K562 (cell line): ENCODE results near the gene LIF. TPM values are rescaled to one million over a fixed set of nuclear protein-coding genes. Genes with fewer than 3 reads are reported as not detected.

ENCODE experiments used
- ATAC-seq: fragments of 200-7000 bp; cut with Tn5 transposase; 3 replicates; pipeline ENCODE4 v1.9.1; 2020; ENCODE audit warnings: moderate library complexity
- BruUV-seq: library from RNA; stranded (reverse); fragments of 400-500 nt; replicated peaks from 2 replicates; lab custom pipeline; 2021; lab: Mats Ljungman, UMichigan
- CTCF ChIA-PET: fragments of 300-600 bp; formaldehyde crosslinking; extraction: SDS; loops from one replicate; lab custom pipeline; 2021; ENCODE audit warnings: low intra/inter-chr PET ratio; lab: Yijun Ruan, JAX
- POLR2A ChIA-PET: fragments of 300-600, 350-650 bp; sonication (Branson Sonifier 250); formaldehyde crosslinking; extraction: SDS; loops from one replicate; lab custom pipeline; 2021; ENCODE audit warnings: antibody characterized with exemption, inconsistent platforms; lab: Yijun Ruan, JAX
- DNase-seq, 4 experiments: peaks; one replicate each; pipeline versions ENCODE4 v3.0.0 to v3.0.0-alpha.2; 2011 to 2018; ENCODE audit warnings: low spot score in 3 of 4, mixed read lengths in 3 of 4; ENCODE audit errors: extremely low read depth in 1 of 4
- FAIRE-seq: peaks from 2 replicates; lab custom pipeline; 2011; peaks lifted over from hg19 to GRCh38; lab: Jason Lieb, UNC
- H2AFZ ChIP-seq: 2 replicates; pipeline ENCODE4 v1.6.0; 2011; ENCODE audit warnings: low read depth, low read length, control low read depth, inconsistent platforms
- H3K27ac ChIP-seq: fragments of 200-600 bp; 3 replicates; pipeline ENCODE4 v1.8.0; 2011; ENCODE audit warnings: low read depth, mild to moderate bottlenecking, control low read depth, inconsistent platforms, low read length, moderate library complexity, mixed read lengths; ENCODE audit errors: extremely low read depth
- H3K27me3 ChIP-seq, 2 experiments: fragments of 300-600 bp in 1 of 2; 2 replicates in 1 of 2; 3 replicates in 1 of 2; pipeline versions ENCODE4 v1.6.0 to v1.8.0; 2011; ENCODE audit warnings: inconsistent platforms in 2 of 2, low read length in 2 of 2, mild to moderate bottlenecking in 1 of 2, mixed read lengths in 1 of 2, moderate library complexity in 1 of 2; ENCODE audit not compliant: control insufficient read depth in 2 of 2, insufficient read depth in 2 of 2
- H3K36me3 ChIP-seq: fragments of 300-600 bp; 3 replicates; pipeline ENCODE4 v1.8.0; 2011; ENCODE audit warnings: mild to moderate bottlenecking, low read length, inconsistent platforms; ENCODE audit not compliant: control insufficient read depth, insufficient read depth
- H3K4me1 ChIP-seq, 2 experiments: fragments of 200-600 bp in 1 of 2; replicated peaks in 1 of 2; 2 replicates in 1 of 2; 3 replicates in 1 of 2; pipeline versions ENCODE4 v1.5.1 to v1.8.0; 2011; ENCODE audit warnings: inconsistent platforms in 2 of 2, low read length in 2 of 2, mild to moderate bottlenecking in 1 of 2, mixed read lengths in 1 of 2, moderate library complexity in 1 of 2; ENCODE audit not compliant: control insufficient read depth in 2 of 2, insufficient read depth in 2 of 2
- H3K4me2 ChIP-seq: 2 replicates; pipeline ENCODE4 v1.6.1; 2011; ENCODE audit warnings: low read length, control low read depth, inconsistent platforms, mixed read lengths; ENCODE audit not compliant: insufficient read depth
- H3K4me3 ChIP-seq: fragments of 200-600 bp; sonication (generic), shearing (Covaris generic); 2 replicates; pipeline ENCODE4 v1.5.1; 2016; ENCODE audit warnings: control low read depth, inconsistent platforms
- H3K79me2 ChIP-seq: fragments of 200-600 bp; 3 replicates; pipeline ENCODE4 v1.8.0; 2011; ENCODE audit warnings: low read length, inconsistent platforms; ENCODE audit not compliant: control insufficient read depth, insufficient read depth
- H3K9ac ChIP-seq, 2 experiments: 2 replicates each; pipeline versions ENCODE4 v1.6.0 to v1.6.1; 2011; ENCODE audit warnings: low read depth in 2 of 2, low read length in 2 of 2, control low read depth in 1 of 2, inconsistent platforms in 1 of 2, mild to moderate bottlenecking in 1 of 2, mixed read lengths in 1 of 2; ENCODE audit not compliant: insufficient read depth in 1 of 2
- H3K9me1 ChIP-seq: one replicate; pipeline ENCODE4 v1.6.0; 2011; ENCODE audit warnings: inconsistent platforms, mild to moderate bottlenecking, low read length, moderate library complexity; ENCODE audit not compliant: control insufficient read depth, insufficient read depth
- H3K9me3 ChIP-seq: replicated peaks from 2 replicates; pipeline ENCODE4 v1.5.1; 2011; ENCODE audit warnings: low read depth, low read length, inconsistent platforms; ENCODE audit not compliant: control insufficient read depth, insufficient read depth
- H4K20me1 ChIP-seq: replicated peaks from 2 replicates; pipeline ENCODE4 v1.6.1; 2011; ENCODE audit warnings: low read length, inconsistent platforms, mixed read lengths; ENCODE audit not compliant: control insufficient read depth, insufficient read depth
- ERF ChIP-seq: fragments of 450-650 bp; formaldehyde crosslinking; IDR thresholded peaks from 2 replicates; pipeline ENCODE4 v1.4.0; 2020; ENCODE audit warnings: mild to moderate bottlenecking, mixed read lengths
- PML ChIP-seq: IDR thresholded peaks from 2 replicates; pipeline ENCODE4 v1.6.1; 2012; ENCODE audit warnings: low read length, inconsistent platforms
- POLR2B ChIP-seq: fragments of 450-650 bp; IDR thresholded peaks from 2 replicates; pipeline ENCODE4 v1.6.1; 2018; ENCODE audit warnings: low read depth; ENCODE audit not compliant: partially characterized antibody
- RBM17 ChIP-seq: fragments of 200-400 bp; formaldehyde crosslinking; IDR thresholded peaks from 2 replicates; pipeline ENCODE4 v1.6.1; 2017; ENCODE audit warnings: low read depth, mild to moderate bottlenecking, low read length, borderline replicate concordance
- SIN3A ChIP-seq, 2 experiments: fragments of 150-350 bp in 1 of 2; IDR thresholded peaks; 2 replicates each; pipeline ENCODE4 v1.6.1; 2011 to 2016; ENCODE audit warnings: borderline replicate concordance in 2 of 2, low read depth in 2 of 2, low read length in 2 of 2, mild to moderate bottlenecking in 2 of 2, moderate library complexity in 2 of 2; ENCODE audit not compliant: control insufficient read depth in 1 of 2
- SLC30A9 ChIP-seq: fragments of 250-450 bp; sonication (Bioruptor Pico); IDR thresholded peaks from 2 replicates; pipeline ENCODE4 v1.8.0; 2022; ENCODE audit warnings: mild to moderate bottlenecking, moderate library complexity
- SNIP1 ChIP-seq: fragments of 450-650 bp; IDR thresholded peaks from 2 replicates; pipeline ENCODE4 v1.7.1; 2017; ENCODE audit warnings: low read depth, mild to moderate bottlenecking
- SREBF2 ChIP-seq: sonication (generic); formaldehyde crosslinking; IDR thresholded peaks from 2 replicates; pipeline ENCODE4 v1.4.0; 2020; ENCODE audit warnings: mild to moderate bottlenecking, missing genetic modification reagents
- THRAP3 ChIP-seq: fragments of 450-650 bp; IDR thresholded peaks from 2 replicates; pipeline ENCODE4 v1.6.1; 2016; ENCODE audit warnings: mild to moderate bottlenecking, inconsistent platforms, borderline replicate concordance
- ZNF140 ChIP-seq: fragments of 250-450 bp; sonication (Bioruptor Pico); IDR thresholded peaks from 2 replicates; pipeline ENCODE4 v1.8.0; 2021; ENCODE audit warnings: moderate library complexity, mild to moderate bottlenecking, inconsistent platforms
- ZNF239 ChIP-seq: fragments of 250-450 bp; sonication (Bioruptor Pico); IDR thresholded peaks from 2 replicates; pipeline ENCODE4 v1.4.0; 2020; ENCODE audit warnings: mild to moderate bottlenecking
- ZNF311 ChIP-seq: fragments of 250-450 bp; sonication (Bioruptor Pico); IDR thresholded peaks from 2 replicates; pipeline ENCODE4 v1.4.0; 2020; ENCODE audit warnings: mild to moderate bottlenecking, moderate library complexity
- in situ Hi-C: fragments of 300-500 bp; cut with MboI; formaldehyde crosslinking; loops from 4 replicates; pipeline ENCODE4 v1.15.0; 2018; ENCODE audit warnings: inconsistent platforms, mixed read lengths
- intact Hi-C: fragments of 100-400 bp; cut with micrococcal nuclease; formaldehyde crosslinking; loops from 2 replicates; pipeline ENCODE4 v1.14.2; 2022
- polyA plus RNA-seq, 8 experiments: library from polyadenylated mRNA; depleted of rRNA in 4 of 8; stranded (reverse) in 5 of 8; unstranded in 3 of 8; fragments of >200 nt; fragmentation: Nextera tagmentation in 2 of 8; fragmentation: Illumina TruSeq in 1 of 8; extraction: Ambion mirVana in 2 of 8; extraction: Trizol in 1 of 8; gene quantifications; 2 replicates each; pipeline versions ENCODE4 v1.2.1 to v1.2.3, GENCODE V29; 2011 to 2014; ENCODE audit warnings: inconsistent platforms in 1 of 8, missing spikeins in 1 of 8
- total RNA-seq, 7 experiments: library from RNA; depleted of rRNA in 6 of 7; stranded (reverse); fragments of >200 nt in 6 of 7; fragmentation: Illumina TruSeq in 2 of 7; extraction: Trizol in 2 of 7; gene quantifications; 2 replicates each; pipeline versions ENCODE4 v1.2.1 to v1.2.3, GENCODE V29; 2011 to 2021; ENCODE audit warnings: low replicate concordance in 1 of 7
- TF ChIP-seq, protein P1 (sequence below), 2 experiments: fragments of 450-650 bp; conservative IDR thresholded peaks; 2 replicates each; pipeline ENCODE4 v1.6.1; 2017; ENCODE audit warnings: mild to moderate bottlenecking in 2 of 2, moderate library complexity in 2 of 2
- TF ChIP-seq, protein P2 (sequence below): sonication (generic); formaldehyde crosslinking; IDR thresholded peaks from 2 replicates; pipeline ENCODE4 v1.8.0; 2022; ENCODE audit warnings: mild to moderate bottlenecking, missing genetic modification reagents
- TF ChIP-seq, protein P3 (sequence below), 2 experiments: fragments of 450-650 bp in 1 of 2; IDR thresholded peaks; 2 replicates each; pipeline ENCODE4 v1.6.1; 2011 to 2017; ENCODE audit warnings: low read depth in 2 of 2, antibody characterized with exemption in 1 of 2, borderline replicate concordance in 1 of 2, low read length in 1 of 2, mild to moderate bottlenecking in 1 of 2, mixed read lengths in 1 of 2; ENCODE audit not compliant: control insufficient read depth in 1 of 2
- TF ChIP-seq, protein P4 (sequence below): fragments of 450-650 bp; conservative IDR thresholded peaks from 2 replicates; pipeline ENCODE4 v1.6.1; 2016; ENCODE audit warnings: missing genetic modification characterization, low read depth, mild to moderate bottlenecking, missing compliant biosample characterization, moderate library complexity

LIF gene
- total and polyA plus RNA-seq, 9 of the 15 experiments (the other 6 are each of a cell fraction or from before 2014, with no cell fraction given): 0.05 to 0.39 (median 0.18) TPM; not detected in 3

DNA sequence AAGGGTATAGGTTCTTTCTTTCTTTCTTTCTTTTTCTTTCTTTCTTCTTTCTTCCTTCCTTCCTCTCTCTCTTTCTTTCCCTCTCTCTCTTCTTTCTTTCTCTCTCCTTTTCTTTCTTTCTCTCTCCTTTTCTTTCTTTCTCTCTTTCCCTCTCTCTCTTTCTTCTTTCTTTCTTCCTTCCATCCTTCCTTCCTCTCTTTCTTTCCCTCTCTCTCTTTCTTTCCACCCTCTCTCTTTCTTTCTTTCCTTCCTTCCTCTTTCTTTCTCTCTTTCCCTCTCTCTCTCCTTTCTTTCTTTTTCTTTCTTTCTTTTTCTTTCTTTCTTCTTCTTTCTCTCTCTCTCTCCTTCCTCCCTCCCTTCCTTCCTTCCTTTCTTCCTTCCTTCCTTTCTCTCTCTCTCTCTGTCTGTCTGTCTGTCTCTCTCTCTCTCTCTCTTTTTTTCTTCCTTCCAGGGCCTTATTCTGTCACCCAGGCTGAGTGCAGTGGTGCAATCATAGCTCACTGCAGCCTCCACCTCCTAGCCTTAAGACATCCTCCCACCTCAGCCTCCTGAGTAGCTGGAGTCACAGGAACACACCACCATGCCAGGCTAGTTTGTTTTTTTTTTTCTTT, 26.8 kb downstream of the LIF start:
- Histone ChIP-seq H3K9ac (no peak overlapping the region), H3K4me3 (no peak overlapping the region), H3K79me2 (no peaks in the 10 kb centered on the region), H3K4me1 (peaks cover 21 to 44% of the 10 kb centered on the region in 2 experiments; a peak in 4 of 5 replicates), H3K9me1 (no peaks in the 10 kb centered on the region), H3K27ac (no peak overlapping the region), H3K27me3 (peaks cover 0 to 30% of the 10 kb centered on the region in 2 experiments; a peak in 2 of 5 replicates), H3K4me2 (no peak overlapping the region), H4K20me1 (0 out of 2 replicates have a peak, but pooled peaks cover 3% of the 10 kb centered on the region), H3K9me3 (no peaks in the 10 kb centered on the region), H3K36me3 (no peaks in the 10 kb centered on the region), H2AFZ (no peak overlapping the region)
- FAIRE-seq (no peak), DNase-seq (no peak), ATAC-seq (no peak)
- in situ Hi-C loops (no loop called here), intact Hi-C loops (loop anchor here (5.0 kb wide), 1 partner anchor 37 kb away; no protein-coding TSS in a partner anchor)
- CTCF ChIA-PET: no interaction called here
- BruUV-seq: no TSS peak
- POLR2A ChIA-PET: interaction anchor here (1.5 kb wide), 1 partner anchor 30 kb away, joined by 4 read pairs; no protein-coding TSS in a partner anchor
- TF ChIP-seq THRAP3: peak; percentile 66; the same call in 1 of the 2 replicates
- no peak for TF ChIP-seq PML
- TF ChIP-seq ZNF140 (CRISPR knock-in tag): no peak
- TF ChIP-seq SLC30A9 (CRISPR knock-in tag): no peak
- TF ChIP-seq, protein P1, sequence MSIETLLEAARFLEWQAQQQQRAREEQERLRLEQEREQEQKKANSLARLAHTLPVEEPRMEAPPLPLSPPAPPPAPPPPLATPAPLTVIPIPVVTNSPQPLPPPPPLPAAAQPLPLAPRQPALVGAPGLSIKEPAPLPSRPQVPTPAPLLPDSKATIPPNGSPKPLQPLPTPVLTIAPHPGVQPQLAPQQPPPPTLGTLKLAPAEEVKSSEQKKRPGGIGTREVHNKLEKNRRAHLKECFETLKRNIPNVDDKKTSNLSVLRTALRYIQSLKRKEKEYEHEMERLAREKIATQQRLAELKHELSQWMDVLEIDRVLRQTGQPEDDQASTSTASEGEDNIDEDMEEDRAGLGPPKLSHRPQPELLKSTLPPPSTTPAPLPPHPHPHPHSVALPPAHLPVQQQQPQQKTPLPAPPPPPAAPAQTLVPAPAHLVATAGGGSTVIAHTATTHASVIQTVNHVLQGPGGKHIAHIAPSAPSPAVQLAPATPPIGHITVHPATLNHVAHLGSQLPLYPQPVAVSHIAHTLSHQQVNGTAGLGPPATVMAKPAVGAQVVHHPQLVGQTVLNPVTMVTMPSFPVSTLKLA (conservative IDR thresholded peaks at IDR 0.05): no peak
- no peak for TF ChIP-seq RBM17
- TF ChIP-seq, protein P2, sequence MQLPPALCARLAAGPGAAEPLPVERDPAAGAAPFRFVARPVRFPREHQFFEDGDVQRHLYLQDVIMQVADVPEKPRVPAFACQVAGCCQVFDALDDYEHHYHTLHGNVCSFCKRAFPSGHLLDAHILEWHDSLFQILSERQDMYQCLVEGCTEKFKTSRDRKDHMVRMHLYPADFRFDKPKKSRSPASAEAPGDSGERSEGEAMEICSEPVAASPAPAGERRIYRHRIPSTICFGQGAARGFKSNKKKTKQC (CRISPR knock-in tag): no peak
- TF ChIP-seq, protein P3, sequence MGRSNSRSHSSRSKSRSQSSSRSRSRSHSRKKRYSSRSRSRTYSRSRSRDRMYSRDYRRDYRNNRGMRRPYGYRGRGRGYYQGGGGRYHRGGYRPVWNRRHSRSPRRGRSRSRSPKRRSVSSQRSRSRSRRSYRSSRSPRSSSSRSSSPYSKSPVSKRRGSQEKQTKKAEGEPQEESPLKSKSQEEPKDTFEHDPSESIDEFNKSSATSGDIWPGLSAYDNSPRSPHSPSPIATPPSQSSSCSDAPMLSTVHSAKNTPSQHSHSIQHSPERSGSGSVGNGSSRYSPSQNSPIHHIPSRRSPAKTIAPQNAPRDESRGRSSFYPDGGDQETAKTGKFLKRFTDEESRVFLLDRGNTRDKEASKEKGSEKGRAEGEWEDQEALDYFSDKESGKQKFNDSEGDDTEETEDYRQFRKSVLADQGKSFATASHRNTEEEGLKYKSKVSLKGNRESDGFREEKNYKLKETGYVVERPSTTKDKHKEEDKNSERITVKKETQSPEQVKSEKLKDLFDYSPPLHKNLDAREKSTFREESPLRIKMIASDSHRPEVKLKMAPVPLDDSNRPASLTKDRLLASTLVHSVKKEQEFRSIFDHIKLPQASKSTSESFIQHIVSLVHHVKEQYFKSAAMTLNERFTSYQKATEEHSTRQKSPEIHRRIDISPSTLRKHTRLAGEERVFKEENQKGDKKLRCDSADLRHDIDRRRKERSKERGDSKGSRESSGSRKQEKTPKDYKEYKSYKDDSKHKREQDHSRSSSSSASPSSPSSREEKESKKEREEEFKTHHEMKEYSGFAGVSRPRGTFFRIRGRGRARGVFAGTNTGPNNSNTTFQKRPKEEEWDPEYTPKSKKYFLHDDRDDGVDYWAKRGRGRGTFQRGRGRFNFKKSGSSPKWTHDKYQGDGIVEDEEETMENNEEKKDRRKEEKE (IDR thresholded peaks at IDR 0.05; ENCODE audit: borderline replicate concordance in 1 of 2, control insufficient read depth in 1 of 2, low read depth in 2 of 2, low read length in 1 of 2): peak in 1 of 2 experiments; percentile 54; a peak in 1 of 4 replicates
- TF ChIP-seq, protein P4, sequence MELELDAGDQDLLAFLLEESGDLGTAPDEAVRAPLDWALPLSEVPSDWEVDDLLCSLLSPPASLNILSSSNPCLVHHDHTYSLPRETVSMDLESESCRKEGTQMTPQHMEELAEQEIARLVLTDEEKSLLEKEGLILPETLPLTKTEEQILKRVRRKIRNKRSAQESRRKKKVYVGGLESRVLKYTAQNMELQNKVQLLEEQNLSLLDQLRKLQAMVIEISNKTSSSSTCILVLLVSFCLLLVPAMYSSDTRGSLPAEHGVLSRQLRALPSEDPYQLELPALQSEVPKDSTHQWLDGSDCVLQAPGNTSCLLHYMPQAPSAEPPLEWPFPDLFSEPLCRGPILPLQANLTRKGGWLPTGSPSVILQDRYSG (tag): no peak
- no peak for TF ChIP-seq ZNF239 (CRISPR knock-in tag)
- peak; percentile 14; the same call in 1 of the 2 replicates for TF ChIP-seq SNIP1
- TF ChIP-seq ERF: no peak
- no peak for TF ChIP-seq SIN3A (IDR thresholded peaks at IDR 0.05; ENCODE audit: borderline replicate concordance in 2 of 2, control insufficient read depth in 1 of 2, low read depth in 2 of 2, low read length in 2 of 2)
- no peak for TF ChIP-seq SREBF2 (CRISPR knock-in tag)
- TF ChIP-seq POLR2B: no peak
- no peak for TF ChIP-seq ZNF311 (CRISPR knock-in tag)
